Hepatocyte (in vitro differentiated cells): ENCODE data around the gene CECR2.

ENCODE experiments used
- EZH2 ChIP-seq: fragments of 200-600 bp; sonication (generic); IDR thresholded peaks from 2 replicates; pipeline ENCODE4 v1.6.1; 2016; ENCODE audit warnings: antibody characterized with exemption, mild to moderate bottlenecking, borderline replicate concordance
- EZH2phosphoT487 ChIP-seq: fragments of 200-600 bp; sonication (generic); IDR thresholded peaks from one replicate; pipeline ENCODE4 v1.6.1; 2018; ENCODE audit warnings: antibody characterized with exemption, mild to moderate bottlenecking, low read depth, moderate library complexity; ENCODE audit not compliant: unreplicated experiment, severe bottlenecking
- TF ChIP-seq, protein P1 (sequence below): fragments of 200-600 bp; sonication (generic); IDR thresholded peaks from 2 replicates; pipeline ENCODE4 v1.5.1; 2016; ENCODE audit warnings: antibody characterized with exemption, mild to moderate bottlenecking; ENCODE audit not compliant: poor library complexity

DNA sequence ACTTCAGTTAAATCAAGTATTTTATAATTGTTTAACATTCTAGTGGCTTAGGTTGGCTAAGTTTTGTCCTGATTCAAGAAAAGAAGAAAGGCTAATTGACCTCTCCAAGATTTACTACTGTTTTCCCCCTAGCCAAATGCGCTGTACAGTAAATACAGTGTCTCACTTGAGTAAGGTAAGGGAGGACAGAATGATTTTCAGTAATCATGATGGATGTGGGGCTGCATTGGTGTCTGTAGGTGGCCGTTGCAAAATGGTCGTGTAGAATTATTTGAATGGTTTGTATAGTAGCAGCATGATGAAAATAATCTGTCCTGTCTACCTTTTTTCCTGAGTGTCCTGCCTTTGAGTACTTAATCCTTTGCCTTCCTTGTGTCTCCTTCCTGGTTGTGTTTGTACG is 4.6 kb downstream of the CECR2 start:
- TF ChIP-seq EZH2: no peak
- TF ChIP-seq, protein P1, sequence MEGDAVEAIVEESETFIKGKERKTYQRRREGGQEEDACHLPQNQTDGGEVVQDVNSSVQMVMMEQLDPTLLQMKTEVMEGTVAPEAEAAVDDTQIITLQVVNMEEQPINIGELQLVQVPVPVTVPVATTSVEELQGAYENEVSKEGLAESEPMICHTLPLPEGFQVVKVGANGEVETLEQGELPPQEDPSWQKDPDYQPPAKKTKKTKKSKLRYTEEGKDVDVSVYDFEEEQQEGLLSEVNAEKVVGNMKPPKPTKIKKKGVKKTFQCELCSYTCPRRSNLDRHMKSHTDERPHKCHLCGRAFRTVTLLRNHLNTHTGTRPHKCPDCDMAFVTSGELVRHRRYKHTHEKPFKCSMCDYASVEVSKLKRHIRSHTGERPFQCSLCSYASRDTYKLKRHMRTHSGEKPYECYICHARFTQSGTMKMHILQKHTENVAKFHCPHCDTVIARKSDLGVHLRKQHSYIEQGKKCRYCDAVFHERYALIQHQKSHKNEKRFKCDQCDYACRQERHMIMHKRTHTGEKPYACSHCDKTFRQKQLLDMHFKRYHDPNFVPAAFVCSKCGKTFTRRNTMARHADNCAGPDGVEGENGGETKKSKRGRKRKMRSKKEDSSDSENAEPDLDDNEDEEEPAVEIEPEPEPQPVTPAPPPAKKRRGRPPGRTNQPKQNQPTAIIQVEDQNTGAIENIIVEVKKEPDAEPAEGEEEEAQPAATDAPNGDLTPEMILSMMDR: no peak
- no peak for TF ChIP-seq EZH2phosphoT487
